Adrenal gland (tissue), 5 donors: ENCODE results near the gene KRT72.

ENCODE experiments used
- POLR2A ChIP-seq, 2 donors: fragments of 450-650 bp; IDR thresholded peaks; one replicate each; pipeline ENCODE4 v1.6.1; 2017; ENCODE audit warnings: antibody characterized with exemption in 2 of 2, mild to moderate bottlenecking in 2 of 2, moderate library complexity in 1 of 2
- TF ChIP-seq, protein P1 (sequence below), 6 experiments: fragments of 450-650 bp in 4 of 6; fragments of 200-600 bp in 2 of 6; sonication (generic) in 1 of 6; IDR thresholded peaks; 1 replicate in 5 of 6; 2 replicates in 1 of 6; pipeline versions ENCODE4 v1.5.1 to v1.8.0; 2016 to 2021; ENCODE audit warnings: antibody characterized with exemption in 6 of 6, mild to moderate bottlenecking in 2 of 6, moderate library complexity in 1 of 6
- donor health status: DM: no; HTN: no; CAD: no.

DNA sequence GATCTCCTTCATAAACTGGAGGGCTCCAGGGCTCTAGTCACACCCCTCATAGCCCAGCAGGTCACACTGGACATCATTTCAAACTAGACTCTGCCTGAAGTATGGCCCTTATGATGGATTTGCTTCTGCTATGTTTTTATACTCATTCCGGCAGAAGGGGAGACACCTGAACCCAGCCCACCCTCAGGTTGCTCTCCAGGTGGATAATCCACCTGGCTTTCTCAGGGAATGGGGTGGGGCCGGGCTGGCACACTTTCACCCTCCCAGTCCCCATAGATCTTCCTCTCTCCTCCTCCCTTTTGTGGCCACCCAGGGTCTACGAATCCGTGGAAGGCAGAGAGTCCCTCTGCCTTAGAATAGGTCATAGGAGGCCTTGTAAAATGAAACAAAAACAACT lies 26.8 kb upstream of the KRT72 start:
- TF ChIP-seq, protein P1, sequence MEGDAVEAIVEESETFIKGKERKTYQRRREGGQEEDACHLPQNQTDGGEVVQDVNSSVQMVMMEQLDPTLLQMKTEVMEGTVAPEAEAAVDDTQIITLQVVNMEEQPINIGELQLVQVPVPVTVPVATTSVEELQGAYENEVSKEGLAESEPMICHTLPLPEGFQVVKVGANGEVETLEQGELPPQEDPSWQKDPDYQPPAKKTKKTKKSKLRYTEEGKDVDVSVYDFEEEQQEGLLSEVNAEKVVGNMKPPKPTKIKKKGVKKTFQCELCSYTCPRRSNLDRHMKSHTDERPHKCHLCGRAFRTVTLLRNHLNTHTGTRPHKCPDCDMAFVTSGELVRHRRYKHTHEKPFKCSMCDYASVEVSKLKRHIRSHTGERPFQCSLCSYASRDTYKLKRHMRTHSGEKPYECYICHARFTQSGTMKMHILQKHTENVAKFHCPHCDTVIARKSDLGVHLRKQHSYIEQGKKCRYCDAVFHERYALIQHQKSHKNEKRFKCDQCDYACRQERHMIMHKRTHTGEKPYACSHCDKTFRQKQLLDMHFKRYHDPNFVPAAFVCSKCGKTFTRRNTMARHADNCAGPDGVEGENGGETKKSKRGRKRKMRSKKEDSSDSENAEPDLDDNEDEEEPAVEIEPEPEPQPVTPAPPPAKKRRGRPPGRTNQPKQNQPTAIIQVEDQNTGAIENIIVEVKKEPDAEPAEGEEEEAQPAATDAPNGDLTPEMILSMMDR (IDR thresholded peaks at IDR 0.05) = no peak
- TF ChIP-seq POLR2A (IDR thresholded peaks at IDR 0.05) = no peak
